Measurements from ENCODE around the gene PDE1A.
"Not testable (repeated sequence)": the region's sequence is repeated elsewhere in the genome, so short reads cannot be mapped to it uniquely, and the experiment has no call there.

Gene PDE1A

DNA sequence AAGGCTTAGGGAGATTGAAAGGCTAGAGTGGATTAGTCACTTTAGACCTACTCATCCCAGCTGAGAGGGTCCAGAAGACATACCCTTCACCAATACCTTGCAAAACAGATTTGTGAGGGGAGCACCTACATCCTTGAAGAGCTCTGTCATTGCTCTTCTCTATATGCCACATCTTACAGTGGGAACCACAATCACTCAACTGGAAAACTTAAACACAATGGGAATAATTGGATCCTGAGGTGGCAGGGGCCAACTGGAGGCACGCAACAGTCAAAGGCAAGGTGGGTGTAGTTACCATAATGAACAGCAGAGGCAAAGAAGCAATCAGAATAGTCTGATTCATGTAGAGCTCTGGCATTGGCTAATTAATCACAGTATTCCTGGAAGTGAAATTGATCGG, 35.4 kb downstream of the PDE1A start:
- H3K4me3 ChIP-seq (ENCODE audit: low read depth, low read length), result no peak overlapping the region
- no peak for DNase-seq (ENCODE audit: low read depth)
- TF ChIP-seq, protein P1, sequence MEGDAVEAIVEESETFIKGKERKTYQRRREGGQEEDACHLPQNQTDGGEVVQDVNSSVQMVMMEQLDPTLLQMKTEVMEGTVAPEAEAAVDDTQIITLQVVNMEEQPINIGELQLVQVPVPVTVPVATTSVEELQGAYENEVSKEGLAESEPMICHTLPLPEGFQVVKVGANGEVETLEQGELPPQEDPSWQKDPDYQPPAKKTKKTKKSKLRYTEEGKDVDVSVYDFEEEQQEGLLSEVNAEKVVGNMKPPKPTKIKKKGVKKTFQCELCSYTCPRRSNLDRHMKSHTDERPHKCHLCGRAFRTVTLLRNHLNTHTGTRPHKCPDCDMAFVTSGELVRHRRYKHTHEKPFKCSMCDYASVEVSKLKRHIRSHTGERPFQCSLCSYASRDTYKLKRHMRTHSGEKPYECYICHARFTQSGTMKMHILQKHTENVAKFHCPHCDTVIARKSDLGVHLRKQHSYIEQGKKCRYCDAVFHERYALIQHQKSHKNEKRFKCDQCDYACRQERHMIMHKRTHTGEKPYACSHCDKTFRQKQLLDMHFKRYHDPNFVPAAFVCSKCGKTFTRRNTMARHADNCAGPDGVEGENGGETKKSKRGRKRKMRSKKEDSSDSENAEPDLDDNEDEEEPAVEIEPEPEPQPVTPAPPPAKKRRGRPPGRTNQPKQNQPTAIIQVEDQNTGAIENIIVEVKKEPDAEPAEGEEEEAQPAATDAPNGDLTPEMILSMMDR (IDR thresholded peaks at IDR 0.05; ENCODE audit: insufficient read depth, low read depth, low read length, missing control alignments), result no peak

DNA sequence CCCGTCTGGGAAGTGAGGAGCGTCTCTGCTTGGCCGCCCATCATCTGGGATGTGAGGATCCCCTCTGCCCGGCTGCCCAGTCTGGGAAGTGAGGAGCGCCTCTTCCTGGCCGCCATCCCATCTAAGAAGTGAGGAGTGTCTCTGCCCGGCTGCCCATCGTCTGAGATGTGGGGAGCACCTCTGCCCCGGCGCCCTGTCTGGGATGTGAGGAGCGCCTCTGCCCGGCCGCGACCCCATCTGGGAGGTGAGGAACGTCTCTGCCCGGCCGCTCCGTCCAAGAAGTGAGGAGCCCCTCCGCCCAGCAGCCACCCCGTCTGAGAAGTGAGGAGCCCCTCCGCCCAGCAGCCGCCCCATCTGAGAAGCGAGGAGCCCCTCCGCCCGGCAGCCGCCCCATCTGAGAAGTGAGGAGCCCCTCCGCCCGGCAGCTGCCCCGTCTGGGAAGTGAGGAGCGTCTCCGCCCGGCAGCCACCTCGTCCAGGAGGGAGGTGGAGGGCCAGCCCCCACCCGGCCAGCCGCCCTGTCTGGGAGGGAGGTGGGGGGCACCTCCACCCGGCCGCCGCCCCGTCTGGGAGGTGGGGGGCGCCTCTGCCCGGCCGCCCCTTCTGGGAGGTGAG, 40.5 kb downstream of the PDE1A start:
- H3K4me3 ChIP-seq (ENCODE audit: low read depth, low read length); DNase-seq (ENCODE audit: low read depth): not testable (repeated sequence)

DNA sequence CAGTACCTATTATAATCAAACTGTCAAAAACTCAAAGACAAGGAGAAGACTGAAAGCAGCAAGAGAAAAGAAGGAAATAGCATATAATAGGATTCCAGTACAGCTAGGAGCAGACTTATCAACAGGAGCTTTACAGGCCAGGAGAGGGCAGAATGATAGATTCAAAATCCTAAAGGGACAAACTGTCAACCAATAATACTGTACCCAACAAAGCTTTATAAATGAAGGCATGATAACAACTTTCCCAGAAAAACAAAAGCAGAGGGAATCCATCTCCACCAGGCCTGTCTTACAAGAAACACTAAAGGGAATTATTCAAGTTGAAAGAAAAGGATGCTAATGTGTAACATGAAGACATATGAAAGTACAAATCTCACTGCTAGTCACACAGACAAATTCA, 42.0 kb downstream of the PDE1A start:
- TF ChIP-seq, protein P1 (IDR thresholded peaks at IDR 0.05; ENCODE audit: insufficient read depth, low read depth, low read length, missing control alignments), result no peak
- no peak overlapping the region for H3K4me3 ChIP-seq (ENCODE audit: low read depth, low read length)
- no peak for DNase-seq (ENCODE audit: low read depth)

DNA sequence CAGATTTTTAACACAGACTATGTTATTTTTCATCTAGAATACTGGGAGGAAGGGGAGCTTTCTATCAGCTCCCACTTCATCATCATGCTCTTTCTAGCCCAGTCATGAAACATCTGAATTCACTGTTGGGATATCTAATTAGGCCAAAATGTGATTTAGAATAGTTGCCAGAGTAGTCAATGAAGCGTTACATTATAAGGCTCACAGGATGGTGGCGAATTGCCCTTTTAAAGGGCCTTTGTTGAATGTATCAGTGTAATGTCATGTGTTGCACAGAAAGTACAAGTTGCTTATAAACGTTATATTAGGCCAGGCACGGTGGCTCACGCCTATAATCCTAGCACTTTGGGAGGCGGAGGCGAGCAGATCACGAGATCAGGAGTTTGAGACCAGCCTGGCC, 45.6 kb downstream of the PDE1A start:
- TF ChIP-seq, protein P1 (IDR thresholded peaks at IDR 0.05; ENCODE audit: insufficient read depth, low read depth, low read length, missing control alignments), result no peak
- H3K4me3 ChIP-seq (ENCODE audit: low read depth, low read length), result no peak overlapping the region
- DNase-seq (ENCODE audit: low read depth), result no peak

DNA sequence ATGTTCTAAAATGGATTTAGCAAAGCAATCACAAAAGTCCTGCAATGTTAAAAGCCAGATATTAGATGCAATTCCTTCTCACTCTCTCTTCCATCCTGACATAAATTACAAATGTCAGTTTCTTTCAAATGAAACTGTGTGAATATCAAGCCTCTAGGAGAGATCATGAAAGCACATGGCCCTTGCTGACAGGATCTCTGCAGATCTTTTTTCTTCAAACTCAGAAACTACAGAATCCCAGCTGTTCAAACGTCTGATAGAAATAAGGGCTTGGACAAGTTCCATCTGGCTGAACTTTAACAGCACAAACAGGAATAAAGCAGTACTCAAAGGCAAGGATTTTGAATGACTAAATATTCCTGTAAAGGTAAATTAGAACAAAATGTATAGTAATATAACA, 47.6 kb downstream of the PDE1A start:
- DNase-seq (ENCODE audit: low read depth), result no peak
- TF ChIP-seq, protein P1 (IDR thresholded peaks at IDR 0.05; ENCODE audit: insufficient read depth, low read depth, low read length, missing control alignments), result no peak
- no peak overlapping the region for H3K4me3 ChIP-seq (ENCODE audit: low read depth, low read length)

DNA sequence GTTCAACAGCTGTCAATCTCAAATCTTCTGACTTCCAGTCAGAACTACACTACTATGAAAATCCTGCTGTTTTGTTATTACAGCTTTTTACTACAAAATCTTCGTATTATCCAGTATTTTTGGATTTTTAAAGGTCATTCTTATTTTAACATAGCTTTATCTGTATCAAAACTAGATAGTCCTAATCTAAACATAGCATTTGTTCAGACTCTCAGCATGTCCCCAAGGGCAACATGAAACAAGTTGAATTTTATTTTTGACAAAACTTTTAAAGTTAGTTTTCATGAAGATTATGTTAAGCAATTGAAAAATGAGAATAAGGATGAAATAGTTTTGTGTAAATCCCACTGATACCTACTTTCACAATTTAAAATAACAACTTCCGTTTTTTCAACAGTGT, 48.1 kb downstream of the PDE1A start:
- DNase-seq (ENCODE audit: low read depth), result no peak
- TF ChIP-seq, protein P1 (IDR thresholded peaks at IDR 0.05; ENCODE audit: insufficient read depth, low read depth, low read length, missing control alignments), result no peak

DNA sequence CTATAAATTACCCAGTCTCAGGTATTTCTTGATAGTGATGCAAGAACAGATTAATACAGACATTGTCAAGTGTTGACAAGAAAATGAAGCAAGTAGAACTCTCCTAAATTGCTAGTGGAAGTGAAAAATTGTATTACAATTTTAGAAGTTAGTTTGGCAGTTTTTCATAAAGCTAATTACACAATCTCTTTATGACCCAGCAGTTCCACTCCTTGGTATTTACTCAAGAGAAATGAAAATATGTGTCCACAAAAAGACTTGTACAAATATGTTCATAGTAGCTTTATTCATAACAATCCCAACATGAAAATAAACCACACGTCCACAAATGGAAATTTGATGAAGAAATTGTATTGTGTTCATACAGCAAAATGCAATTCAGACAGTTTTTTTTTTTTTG, 49.4 kb downstream of the PDE1A start:
- TF ChIP-seq, protein P1 (IDR thresholded peaks at IDR 0.05; ENCODE audit: insufficient read depth, low read depth, low read length, missing control alignments), result no peak
- no peak for DNase-seq (ENCODE audit: low read depth)

More for the DNA sequence above, 48.1 kb downstream of the PDE1A start:
- H3K4me3 ChIP-seq (ENCODE audit: low read depth, low read length), result no peak overlapping the region

More for the DNA sequence above, 49.4 kb downstream of the PDE1A start:
- no peak overlapping the region for H3K4me3 ChIP-seq (ENCODE audit: low read depth, low read length)

Measured in GM12865 (cell line).